Caco-2 (cell line): ENCODE data around the gene LDLRAD4. TPM values are rescaled to one million over a fixed set of nuclear protein-coding genes. Genes with fewer than 3 reads are reported as not detected.

Experiments
- BruUV-seq: library from RNA; stranded (reverse); fragments of 400-500 nt; replicated peaks from 2 replicates; lab custom pipeline; 2021; lab: Mats Ljungman, UMichigan
- CTCF ChIA-PET: fragments of 300-600 bp; sonication (Branson Sonifier 250); formaldehyde crosslinking; loops from one replicate; lab custom pipeline; 2022; ENCODE audit warnings: antibody characterized with exemption; lab: Charles Lee
- POLR2A ChIA-PET: fragments of 300-600 bp; sonication (Branson Sonifier 250); formaldehyde crosslinking; loops from one replicate; lab custom pipeline; 2022; ENCODE audit warnings: antibody characterized with exemption; lab: Charles Lee
- DNase-seq, 2 experiments: peaks; one replicate each; pipeline versions ENCODE4 v3.0.0 to v3.0.0-alpha.2; 2020 to 2022
- H3K27me3 ChIP-seq: replicated peaks from 2 replicates; pipeline ENCODE4 v1.6.0; 2011; ENCODE audit warnings: low read length; ENCODE audit not compliant: control insufficient read depth, insufficient read depth
- H3K36me3 ChIP-seq: 2 replicates; pipeline ENCODE4 v1.5.1; 2011; ENCODE audit warnings: low read length; ENCODE audit not compliant: control insufficient read depth, insufficient read depth
- H3K4me1 ChIP-seq: fragments of 250-450 bp; sonication (Bioruptor Pico); 2 replicates; pipeline ENCODE4 v1.5.1; 2020; ENCODE audit warnings: mild to moderate bottlenecking
- H3K4me3 ChIP-seq: 2 replicates; pipeline ENCODE4 v1.5.1; 2011; ENCODE audit warnings: low read depth, mild to moderate bottlenecking, control low read depth, low read length
- H3K9me3 ChIP-seq: fragments of 250-450 bp; sonication (Bioruptor Pico); 2 replicates; pipeline ENCODE4 v1.5.1; 2020; ENCODE audit warnings: mild to moderate bottlenecking, moderate library complexity
- H3K27ac Mint-ChIP-seq: one replicate; pipeline ENCODE4 v1.8.0; 2022; ENCODE audit warnings: mixed read lengths; ENCODE audit not compliant: unreplicated experiment
- H3K27me3 Mint-ChIP-seq: one replicate; pipeline ENCODE4 v1.8.0; 2022; ENCODE audit warnings: mixed read lengths; ENCODE audit not compliant: insufficient read depth, unreplicated experiment
- H3K36me3 Mint-ChIP-seq: one replicate; pipeline ENCODE4 v1.8.0; 2022; ENCODE audit warnings: mild to moderate bottlenecking, mixed read lengths; ENCODE audit not compliant: insufficient read depth, unreplicated experiment
- H3K4me1 Mint-ChIP-seq: one replicate; pipeline ENCODE4 v1.8.0; 2022; ENCODE audit warnings: low read depth, mixed read lengths; ENCODE audit not compliant: unreplicated experiment
- H3K4me3 Mint-ChIP-seq: one replicate; pipeline ENCODE4 v1.8.0; 2022; ENCODE audit warnings: mild to moderate bottlenecking, moderate library complexity, mixed read lengths; ENCODE audit not compliant: unreplicated experiment
- H3K9me3 Mint-ChIP-seq: one replicate; pipeline ENCODE4 v1.8.0; 2022; ENCODE audit warnings: mixed read lengths; ENCODE audit not compliant: unreplicated experiment
- intact Hi-C: fragments of 100-400 bp; cut with micrococcal nuclease; formaldehyde crosslinking; loops from one replicate; pipeline ENCODE4 v1.10.0; 2022; ENCODE audit not compliant: unreplicated experiment
- total RNA-seq: library from RNA; stranded (reverse); gene quantifications from 2 replicates; pipeline ENCODE4 v1.2.3, GENCODE V29; 2022
- TF ChIP-seq, protein P1 (sequence below), 2 experiments: fragments of 200-600 bp in 1 of 2; IDR thresholded peaks; 1 replicate in 1 of 2; 2 replicates in 1 of 2; pipeline versions ENCODE4 v1.5.1 to v1.8.0; 2011 to 2022; ENCODE audit warnings: antibody characterized with exemption in 1 of 2, control low read depth in 1 of 2, inconsistent platforms in 1 of 2, low read depth in 1 of 2, low read length in 1 of 2, mild to moderate bottlenecking in 1 of 2, moderate library complexity in 1 of 2; ENCODE audit not compliant: insufficient read depth in 1 of 2, severe bottlenecking in 1 of 2, unreplicated experiment in 1 of 2

Gene LDLRAD4
- total RNA-seq, 1 experiment from 2014 or later = 1.2 TPM

DNA sequence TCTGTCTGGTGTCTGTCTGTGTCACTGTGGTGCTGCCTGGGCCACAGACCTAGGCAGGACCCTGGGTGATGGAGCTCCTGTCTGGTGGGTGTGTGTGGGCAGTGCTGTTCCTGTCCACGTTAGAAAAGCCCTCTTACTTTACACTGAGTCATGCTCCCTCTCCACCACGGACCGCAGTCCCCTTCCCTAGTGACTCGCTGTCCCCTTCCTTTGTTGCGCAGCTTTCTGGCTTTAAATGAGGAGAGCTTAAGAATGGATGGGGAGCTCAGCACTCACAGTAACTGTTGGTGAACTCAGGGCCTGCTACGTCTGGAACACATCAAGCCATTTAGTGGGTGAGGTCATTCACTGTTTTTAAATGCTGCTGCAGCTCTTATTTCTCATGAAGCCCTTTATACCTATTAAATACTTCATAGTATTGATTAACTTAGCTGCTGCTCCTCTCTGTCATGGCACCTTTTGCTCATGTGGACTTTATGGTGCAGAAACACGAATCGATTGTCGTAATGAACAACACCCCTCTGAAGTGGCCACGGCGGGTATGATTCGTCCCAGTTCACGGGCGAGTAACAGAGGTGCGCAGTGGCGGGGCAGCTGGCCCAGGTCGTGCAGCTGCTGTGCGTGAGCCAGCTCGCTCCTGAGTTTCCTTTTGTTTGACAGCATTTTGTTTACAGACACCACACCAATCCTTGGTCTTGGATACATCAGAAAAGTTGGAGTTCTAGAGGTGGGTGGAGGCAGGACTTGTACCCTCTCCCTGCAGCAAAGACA, 100.4 kb downstream of the LDLRAD4 start:
- Mint-ChIP-seq H3K27ac (no peak overlapping the region), H3K4me3 (no peak overlapping the region), H3K27me3 (peaks cover 4% of the 10 kb centered on the region), H3K9me3 (peaks cover 25% of the 10 kb centered on the region), H3K4me1 (no peaks in the 10 kb centered on the region), H3K36me3 (no peaks in the 10 kb centered on the region)
- no peaks in the 10 kb centered on the region for H3K27me3 ChIP-seq
- no peaks in the 10 kb centered on the region for H3K36me3 ChIP-seq
- TF ChIP-seq, protein P1, sequence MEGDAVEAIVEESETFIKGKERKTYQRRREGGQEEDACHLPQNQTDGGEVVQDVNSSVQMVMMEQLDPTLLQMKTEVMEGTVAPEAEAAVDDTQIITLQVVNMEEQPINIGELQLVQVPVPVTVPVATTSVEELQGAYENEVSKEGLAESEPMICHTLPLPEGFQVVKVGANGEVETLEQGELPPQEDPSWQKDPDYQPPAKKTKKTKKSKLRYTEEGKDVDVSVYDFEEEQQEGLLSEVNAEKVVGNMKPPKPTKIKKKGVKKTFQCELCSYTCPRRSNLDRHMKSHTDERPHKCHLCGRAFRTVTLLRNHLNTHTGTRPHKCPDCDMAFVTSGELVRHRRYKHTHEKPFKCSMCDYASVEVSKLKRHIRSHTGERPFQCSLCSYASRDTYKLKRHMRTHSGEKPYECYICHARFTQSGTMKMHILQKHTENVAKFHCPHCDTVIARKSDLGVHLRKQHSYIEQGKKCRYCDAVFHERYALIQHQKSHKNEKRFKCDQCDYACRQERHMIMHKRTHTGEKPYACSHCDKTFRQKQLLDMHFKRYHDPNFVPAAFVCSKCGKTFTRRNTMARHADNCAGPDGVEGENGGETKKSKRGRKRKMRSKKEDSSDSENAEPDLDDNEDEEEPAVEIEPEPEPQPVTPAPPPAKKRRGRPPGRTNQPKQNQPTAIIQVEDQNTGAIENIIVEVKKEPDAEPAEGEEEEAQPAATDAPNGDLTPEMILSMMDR (IDR thresholded peaks at IDR 0.05; ENCODE audit: insufficient read depth in 1 of 2, low read depth in 1 of 2, low read length in 1 of 2, severe bottlenecking in 1 of 2, unreplicated experiment in 1 of 2) = no peak
- no peak overlapping the region for H3K4me3 ChIP-seq
- H3K4me1 ChIP-seq = no peaks in the 10 kb centered on the region
- H3K9me3 ChIP-seq = peaks cover 6% of the 10 kb centered on the region; the same call in 1 of the 2 replicates
- intact Hi-C loops = no loop called here
- POLR2A ChIA-PET = no interaction called here
- no TSS peak for BruUV-seq
- CTCF ChIA-PET = no interaction called here
- DNase-seq = no peak

DNA sequence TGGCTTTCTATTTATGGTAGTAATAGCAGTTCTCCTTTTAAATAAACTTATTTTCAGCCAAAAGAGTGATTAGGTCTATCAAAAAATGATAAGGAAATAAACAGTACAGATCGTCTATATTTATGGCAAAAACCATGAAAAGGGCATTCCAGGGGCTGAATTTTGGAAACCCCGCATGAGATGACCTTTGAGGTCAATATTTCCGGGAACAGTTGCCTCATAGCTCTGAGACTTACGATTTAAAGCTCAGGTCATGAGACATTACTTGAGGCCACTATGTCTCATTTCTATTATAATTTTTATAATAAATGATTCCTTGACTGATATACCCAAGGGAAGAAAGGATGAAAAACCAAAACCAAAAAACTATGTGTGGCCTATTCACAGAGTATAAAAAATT, 101.1 kb downstream of the LDLRAD4 start:
- BruUV-seq = no TSS peak
- Mint-ChIP-seq H3K4me3 (no peak overlapping the region), H3K27ac (no peak overlapping the region), H3K4me1 (no peaks in the 10 kb centered on the region), H3K27me3 (peaks cover under 1% of the 10 kb centered on the region), H3K9me3 (peaks cover 20% of the 10 kb centered on the region), H3K36me3 (no peaks in the 10 kb centered on the region)
- ChIA-PET POLR2A (no interaction called here), CTCF (no interaction called here)
- no peak overlapping the region for H3K4me3 ChIP-seq
- no peak for DNase-seq
- H3K9me3 ChIP-seq = peaks cover 6% of the 10 kb centered on the region; the same call in 1 of the 2 replicates
- intact Hi-C loops = no loop called here
- no peaks in the 10 kb centered on the region for H3K27me3 ChIP-seq
- TF ChIP-seq, protein P1 (IDR thresholded peaks at IDR 0.05; ENCODE audit: insufficient read depth in 1 of 2, low read depth in 1 of 2, low read length in 1 of 2, severe bottlenecking in 1 of 2, unreplicated experiment in 1 of 2) = no peak
- H3K4me1 ChIP-seq = no peaks in the 10 kb centered on the region
- H3K36me3 ChIP-seq = no peaks in the 10 kb centered on the region

DNA sequence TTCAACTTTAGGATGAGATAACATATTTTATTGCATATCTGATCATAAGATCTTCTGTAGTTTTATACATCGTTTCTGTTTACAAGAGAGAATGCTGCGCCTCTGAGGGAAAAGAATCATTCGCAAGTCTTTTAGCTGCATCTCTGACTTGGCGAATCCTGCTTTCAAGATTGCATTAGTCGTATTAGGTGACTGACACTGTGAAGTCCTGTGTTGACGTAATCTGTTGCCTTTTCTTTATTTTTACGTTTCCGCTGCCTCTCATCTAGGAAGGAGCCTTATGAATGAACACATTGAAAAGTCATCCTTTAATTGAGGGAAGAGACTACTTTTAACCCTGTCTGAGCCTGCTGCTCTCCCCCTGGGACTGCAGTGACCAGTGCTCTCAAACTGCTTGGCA, 101.5 kb downstream of the LDLRAD4 start:
- H3K27ac Mint-ChIP-seq = no peak overlapping the region
- Histone ChIP-seq H3K9me3 (peaks cover 6% of the 10 kb centered on the region; the same call in 1 of the 2 replicates), H3K4me3 (no peak overlapping the region), H3K4me1 (no peaks in the 10 kb centered on the region), H3K27me3 (no peaks in the 10 kb centered on the region), H3K36me3 (no peaks in the 10 kb centered on the region)
- POLR2A ChIA-PET = no interaction called here
- CTCF ChIA-PET = no interaction called here
- TF ChIP-seq, protein P1 (IDR thresholded peaks at IDR 0.05; ENCODE audit: insufficient read depth in 1 of 2, low read depth in 1 of 2, low read length in 1 of 2, severe bottlenecking in 1 of 2, unreplicated experiment in 1 of 2) = no peak
- intact Hi-C loops = no loop called here
- no peaks in the 10 kb centered on the region for H3K4me1 Mint-ChIP-seq
- peaks cover 16% of the 10 kb centered on the region for H3K9me3 Mint-ChIP-seq
- no peaks in the 10 kb centered on the region for H3K36me3 Mint-ChIP-seq
- no peak overlapping the region for H3K4me3 Mint-ChIP-seq
- no peaks in the 10 kb centered on the region for H3K27me3 Mint-ChIP-seq
- BruUV-seq = no TSS peak
- DNase-seq = no peak
